ENCODE results near the gene CNPY1. TPM values are rescaled to one million over a fixed set of nuclear protein-coding genes. Genes with fewer than 3 reads are reported as not detected.

Gene CNPY1
- total RNA-seq, 1 experiment from 2014 or later, result not detected

GRCh38 chr7:155556763-155557162, 10.4 kb upstream of the CNPY1 start:
- Histone ChIP-seq H2AFZ (ENCODE audit: low read length) (no peak overlapping the region), H3K4me2 (ENCODE audit: insufficient read depth, insufficient read length, low read length) (no peak overlapping the region), H3K9me3 (ENCODE audit: control insufficient read depth, low read depth, low read length) (no peaks in the 10 kb centered on the region), H4K8ac (replicated peaks; ENCODE audit: insufficient read length, low read depth, low read length) (no peak overlapping the region), H3K27me3 (ENCODE audit: insufficient read depth, low read length) (no peaks in the 10 kb centered on the region), H4K5ac (ENCODE audit: insufficient read length, low read depth, low read length) (no peak overlapping the region), H2BK12ac (ENCODE audit: insufficient read length, low read depth, low read length) (no peak overlapping the region), H3K27ac (ENCODE audit: insufficient read length, low read depth, low read length) (no peak overlapping the region), H3K56ac (ENCODE audit: insufficient read length, low read depth, low read length) (no peak overlapping the region), H4K20me1 (ENCODE audit: control insufficient read depth, insufficient read depth, insufficient read length) (no peaks in the 10 kb centered on the region), H3K23ac (ENCODE audit: insufficient read length, low read depth, low read length) (no peak overlapping the region), H3K14ac (ENCODE audit: insufficient read depth, low read length) (no peak overlapping the region), H2BK15ac (ENCODE audit: low read depth, low read length) (no peak overlapping the region), H3K4ac (ENCODE audit: low read depth, low read length) (no peak overlapping the region), H3K4me1 (ENCODE audit: insufficient read depth, low read length) (no peaks in the 10 kb centered on the region), H2BK20ac (ENCODE audit: low read depth, low read length, poor library complexity, severe bottlenecking) (no peak overlapping the region), H2BK5ac (ENCODE audit: insufficient read length, low read length) (no peak overlapping the region), H2BK120ac (ENCODE audit: low read depth, low read length, poor library complexity, severe bottlenecking) (no peak overlapping the region), H3K79me1 (ENCODE audit: insufficient read depth, low read depth, low read length, poor library complexity, severe bottlenecking) (no peaks in the 10 kb centered on the region), H2AK5ac (ENCODE audit: insufficient read length, low read length) (no peak overlapping the region), H3K23me2 (ENCODE audit: insufficient read length, low read depth, low read length, poor library complexity, severe bottlenecking) (no peaks in the 10 kb centered on the region), H3K18ac (ENCODE audit: insufficient read length, low read depth, low read length) (no peak overlapping the region), H3K9ac (ENCODE audit: extremely low read depth, insufficient read length, low read length) (no peak overlapping the region), H3K79me2 (ENCODE audit: insufficient read depth, low read length) (no peaks in the 10 kb centered on the region), H3T11ph (ENCODE audit: low read length) (no peak overlapping the region), H4K91ac (ENCODE audit: insufficient read length, low read depth, low read length) (no peak overlapping the region)
- H3K4me1 Mint-ChIP-seq, result no peaks in the 10 kb centered on the region
- H3K27ac Mint-ChIP-seq, result no peak overlapping the region
- no peak overlapping the region for H3K4me3 Mint-ChIP-seq
- peaks cover 0 to 4% of the 10 kb centered on the region in 2 experiments; a peak in 3 of 5 replicates for H3K9me3 Mint-ChIP-seq
- TF ChIP-seq, protein P1, sequence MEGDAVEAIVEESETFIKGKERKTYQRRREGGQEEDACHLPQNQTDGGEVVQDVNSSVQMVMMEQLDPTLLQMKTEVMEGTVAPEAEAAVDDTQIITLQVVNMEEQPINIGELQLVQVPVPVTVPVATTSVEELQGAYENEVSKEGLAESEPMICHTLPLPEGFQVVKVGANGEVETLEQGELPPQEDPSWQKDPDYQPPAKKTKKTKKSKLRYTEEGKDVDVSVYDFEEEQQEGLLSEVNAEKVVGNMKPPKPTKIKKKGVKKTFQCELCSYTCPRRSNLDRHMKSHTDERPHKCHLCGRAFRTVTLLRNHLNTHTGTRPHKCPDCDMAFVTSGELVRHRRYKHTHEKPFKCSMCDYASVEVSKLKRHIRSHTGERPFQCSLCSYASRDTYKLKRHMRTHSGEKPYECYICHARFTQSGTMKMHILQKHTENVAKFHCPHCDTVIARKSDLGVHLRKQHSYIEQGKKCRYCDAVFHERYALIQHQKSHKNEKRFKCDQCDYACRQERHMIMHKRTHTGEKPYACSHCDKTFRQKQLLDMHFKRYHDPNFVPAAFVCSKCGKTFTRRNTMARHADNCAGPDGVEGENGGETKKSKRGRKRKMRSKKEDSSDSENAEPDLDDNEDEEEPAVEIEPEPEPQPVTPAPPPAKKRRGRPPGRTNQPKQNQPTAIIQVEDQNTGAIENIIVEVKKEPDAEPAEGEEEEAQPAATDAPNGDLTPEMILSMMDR (conservative IDR thresholded peaks at IDR 0.05), result no peak
- DNase-seq, result no peak
- H3K36me3 Mint-ChIP-seq (ENCODE audit: insufficient read depth in 1 of 3, low read depth in 3 of 3), result no peaks in the 10 kb centered on the region
- no CpG with 5 or more reads among the region's 9 CpGs for WGBS (ENCODE audit: extremely low coverage, insufficient read length, low lambda C conversion rate)
- peaks cover 20% of the 10 kb centered on the region for H3K27me3 Mint-ChIP-seq (ENCODE audit: low read depth)

All from H9 (cell line).